IMR-90 (cell line): ENCODE measurements around the gene FBXW8. TPM values are rescaled to one million over a fixed set of nuclear protein-coding genes. Genes with fewer than 3 reads are reported as not detected.
A peak's percentile ranks its signal among the peaks of the same experiment; 100 is the strongest.

Experiments used
- ATAC-seq: fragments of 200-7000 bp; cut with Tn5 transposase; 2 replicates; pipeline ENCODE4 v1.9.1; 2020; ENCODE audit warnings: low read depth, mild to moderate bottlenecking, moderate library complexity
- BruUV-seq: library from RNA; stranded (reverse); fragments of 400-500 nt; replicated peaks from 2 replicates; lab custom pipeline; 2021; lab: Mats Ljungman, UMichigan
- CTCF ChIA-PET: fragments of 300-600 bp; formaldehyde crosslinking; extraction: SDS; loops from one replicate; lab custom pipeline; 2021; ENCODE audit warnings: antibody characterized with exemption; lab: Yijun Ruan, JAX
- POLR2A ChIA-PET: fragments of 300-600 bp; sonication (Branson Sonifier 250); formaldehyde crosslinking; loops from one replicate; lab custom pipeline; 2022; ENCODE audit warnings: antibody characterized with exemption; ENCODE audit not compliant: unreplicated experiment; lab: Charles Lee
- DNase-seq: peaks from one replicate; pipeline ENCODE4 v3.0.0; 2013
- H2AFZ ChIP-seq: replicated peaks from 2 replicates; pipeline ENCODE3; 2013; ENCODE audit warnings: low read length, mild to moderate bottlenecking; ENCODE audit not compliant: poor library complexity
- H2AK5ac ChIP-seq: 2 replicates; pipeline ENCODE4 v1.6.1; 2013; ENCODE audit warnings: low read depth, low read length, inconsistent platforms
- H2AK9ac ChIP-seq: replicated peaks from 2 replicates; pipeline ENCODE3; 2013; ENCODE audit warnings: mild to moderate bottlenecking, low read depth, low read length, moderate library complexity; ENCODE audit not compliant: poor library complexity
- H2BK120ac ChIP-seq: 2 replicates; pipeline ENCODE4 v1.6.1; 2013; ENCODE audit warnings: low read depth, low read length, inconsistent platforms
- H2BK15ac ChIP-seq: 3 replicates; pipeline ENCODE4 v1.6.1; 2013; ENCODE audit warnings: low read depth, low read length, inconsistent platforms
- H2BK20ac ChIP-seq: 2 replicates; pipeline ENCODE4 v1.6.1; 2013; ENCODE audit warnings: low read depth, mild to moderate bottlenecking, inconsistent platforms, low read length, moderate library complexity
- H2BK5ac ChIP-seq: 2 replicates; pipeline ENCODE4 v1.6.1; 2013; ENCODE audit warnings: mild to moderate bottlenecking, low read depth, low read length, inconsistent platforms; ENCODE audit not compliant: poor library complexity, severe bottlenecking
- H3K14ac ChIP-seq: replicated peaks from 2 replicates; pipeline ENCODE4 v1.6.1; 2013; ENCODE audit warnings: low read depth, low read length, inconsistent platforms
- H3K18ac ChIP-seq: 2 replicates; pipeline ENCODE4 v1.6.1; 2013; ENCODE audit warnings: low read depth, low read length, control low read depth
- H3K23ac ChIP-seq: 2 replicates; pipeline ENCODE4 v1.6.1; 2013; ENCODE audit warnings: low read depth, low read length, inconsistent platforms
- H3K27ac ChIP-seq: 2 replicates; pipeline ENCODE4 v1.5.1; 2013; ENCODE audit warnings: mild to moderate bottlenecking, control low read depth, low read length; ENCODE audit not compliant: insufficient read depth
- H3K27me3 ChIP-seq: 2 replicates; pipeline ENCODE4 v1.6.1; 2013; ENCODE audit warnings: low read length; ENCODE audit not compliant: control insufficient read depth, insufficient read depth
- H3K36me3 ChIP-seq: 2 replicates; pipeline ENCODE4 v1.6.1; 2013; ENCODE audit warnings: low read length, mixed read lengths; ENCODE audit not compliant: control insufficient read depth, insufficient read depth
- H3K4ac ChIP-seq: 2 replicates; pipeline ENCODE4 v1.6.1; 2013; ENCODE audit warnings: low read depth, low read length, inconsistent platforms
- H3K4me1 ChIP-seq: 2 replicates; pipeline ENCODE4 v1.6.1; 2013; ENCODE audit warnings: low read length, mixed read lengths; ENCODE audit not compliant: control insufficient read depth, insufficient read depth
- H3K4me2 ChIP-seq: 2 replicates; pipeline ENCODE4 v1.6.1; 2013; ENCODE audit warnings: low read depth, mild to moderate bottlenecking, control low read depth, low read length, moderate library complexity
- H3K4me3 ChIP-seq: 2 replicates; pipeline ENCODE4 v1.5.1; 2013; ENCODE audit warnings: low read depth, mild to moderate bottlenecking, control low read depth, low read length, moderate library complexity; ENCODE audit not compliant: insufficient read depth
- H3K56ac ChIP-seq: 2 replicates; pipeline ENCODE4 v1.6.1; 2013; ENCODE audit warnings: low read length, inconsistent platforms; ENCODE audit not compliant: insufficient read depth; ENCODE audit errors: extremely low read depth
- H3K79me1 ChIP-seq, 2 experiments: 2 replicates each; pipeline ENCODE4 v1.6.1; 2013; ENCODE audit warnings: low read length in 2 of 2, inconsistent platforms in 1 of 2, low read depth in 1 of 2
- H3K9ac ChIP-seq: 2 replicates; pipeline ENCODE4 v1.6.1; 2013; ENCODE audit warnings: low read depth, low read length, control low read depth
- H3K9me1 ChIP-seq: 2 replicates; pipeline ENCODE4 v1.6.1; 2013; ENCODE audit warnings: low read length, inconsistent platforms; ENCODE audit not compliant: insufficient read depth
- H3K9me3 ChIP-seq: 2 replicates; pipeline ENCODE4 v1.6.1; 2013; ENCODE audit warnings: low read length; ENCODE audit not compliant: control insufficient read depth, insufficient read depth
- H4K20me1 ChIP-seq: 2 replicates; pipeline ENCODE4 v1.6.1; 2013; ENCODE audit warnings: low read length, inconsistent platforms; ENCODE audit not compliant: insufficient read depth
- H4K5ac ChIP-seq: 2 replicates; pipeline ENCODE4 v1.6.1; 2013; ENCODE audit warnings: mild to moderate bottlenecking, low read depth, low read length, control low read depth
- H4K8ac ChIP-seq, 2 experiments: 2 replicates each; pipeline ENCODE4 v1.6.1; 2013; ENCODE audit warnings: low read depth in 2 of 2, low read length in 2 of 2, control low read depth in 1 of 2, inconsistent platforms in 1 of 2
- H4K91ac ChIP-seq: 2 replicates; pipeline ENCODE4 v1.6.1; 2013; ENCODE audit warnings: low read depth, low read length, inconsistent platforms; ENCODE audit not compliant: insufficient read depth
- BHLHE40 ChIP-seq: fragments of 150-350 bp; IDR thresholded peaks from 2 replicates; pipeline ENCODE4 v1.6.1; 2016; ENCODE audit warnings: mild to moderate bottlenecking, low read depth, low read length
- CEBPB ChIP-seq: IDR thresholded peaks from 2 replicates; pipeline ENCODE4 v1.6.1; 2012; ENCODE audit warnings: low read depth, low read length, improper control_type of control experiment
- CHD1 ChIP-seq: IDR thresholded peaks from 2 replicates; pipeline ENCODE4 v1.6.1; 2012; ENCODE audit warnings: low read depth, low read length, improper control_type of control experiment
- ELK1 ChIP-seq: fragments of 150-350 bp; IDR thresholded peaks from 2 replicates; pipeline ENCODE4 v1.6.1; 2016; ENCODE audit warnings: low read depth, mild to moderate bottlenecking, low read length, moderate library complexity, borderline replicate concordance
- FOS ChIP-seq: fragments of 150-350 bp; IDR thresholded peaks from 2 replicates; pipeline ENCODE4 v1.6.1; 2016; ENCODE audit warnings: low read depth, low read length
- MAFK ChIP-seq: IDR thresholded peaks from 2 replicates; pipeline ENCODE4 v1.6.1; 2012; ENCODE audit warnings: low read depth, low read length, improper control_type of control experiment
- MAZ ChIP-seq: IDR thresholded peaks from 2 replicates; pipeline ENCODE4 v1.6.1; 2012; ENCODE audit warnings: low read depth, mild to moderate bottlenecking, low read length, improper control_type of control experiment, moderate library complexity, borderline replicate concordance
- MXI1 ChIP-seq: IDR thresholded peaks from 2 replicates; pipeline ENCODE4 v1.6.1; 2012; ENCODE audit warnings: low read depth, mild to moderate bottlenecking, low read length, moderate library complexity, borderline replicate concordance
- NFE2L2 ChIP-seq: fragments of 150-350 bp; IDR thresholded peaks from 2 replicates; pipeline ENCODE4 v1.6.1; 2016; ENCODE audit warnings: low read depth, mild to moderate bottlenecking, low read length
- POLR2A ChIP-seq: IDR thresholded peaks from 2 replicates; pipeline ENCODE4 v1.6.1; 2012; ENCODE audit warnings: mild to moderate bottlenecking, low read depth, low read length
- RAD21 ChIP-seq: IDR thresholded peaks from 2 replicates; pipeline ENCODE4 v1.6.1; 2012; ENCODE audit warnings: low read length, improper control_type of control experiment
- RCOR1 ChIP-seq: IDR thresholded peaks from 2 replicates; pipeline ENCODE4 v1.6.1; 2012; ENCODE audit warnings: mild to moderate bottlenecking, low read length, improper control_type of control experiment; ENCODE audit not compliant: insufficient replicate concordance
- RFX5 ChIP-seq: IDR thresholded peaks from 2 replicates; pipeline ENCODE4 v1.8.0; 2012; ENCODE audit warnings: low read depth, mild to moderate bottlenecking, low read length, moderate library complexity
- SMC3 ChIP-seq: fragments of 150-350 bp; IDR thresholded peaks from 2 replicates; pipeline ENCODE4 v1.6.1; 2016; ENCODE audit warnings: low read depth, mild to moderate bottlenecking, antibody characterized with exemption, low read length, moderate library complexity
- USF2 ChIP-seq: fragments of 150-350 bp; IDR thresholded peaks from 2 replicates; pipeline ENCODE4 v1.6.1; 2017; ENCODE audit warnings: mild to moderate bottlenecking, antibody characterized with exemption, low read length, low read depth
- WGBS, 2 experiments: methylation state at CpG; one replicate each; pipeline versions ENCODE4 v1.1.5 to v1.1.7; 2013; ENCODE audit warnings: missing lambda C conversion rate in 2 of 2; ENCODE audit not compliant: insufficient read length in 1 of 2; ENCODE audit errors: extremely low coverage in 2 of 2; 5-methylcytosine and 5-hydroxymethylcytosine counted together
- dilution Hi-C: fragments of 300-500 bp; cut with HindIII; formaldehyde crosslinking; loops from one replicate; pipeline ENCODE4 v1.14.3; 2018; ENCODE audit warnings: low sequenced_read_pairs; ENCODE audit not compliant: unreplicated experiment
- in situ Hi-C: fragments of 300-500 bp; cut with MboI; formaldehyde crosslinking; loops from 3 replicates; pipeline ENCODE4 v1.14.3; 2019; ENCODE audit warnings: low sequenced_read_pairs, inconsistent platforms, mixed read lengths
- intact Hi-C: fragments of 100-400 bp; cut with micrococcal nuclease; formaldehyde crosslinking; loops from 2 replicates; pipeline ENCODE4 v1.10.0; 2022
- polyA plus RNA-seq, 3 experiments: library from polyadenylated mRNA; depleted of rRNA; stranded (reverse); fragments of >200 nt; gene quantifications; 2 replicates each; pipeline ENCODE4 v1.2.3, GENCODE V29; 2012; ENCODE audit warnings: low replicate concordance in 1 of 3
- total RNA-seq: library from RNA; depleted of rRNA; stranded (reverse); fragments of >200 nt; gene quantifications from 2 replicates; pipeline ENCODE4 v1.2.3, GENCODE V29; 2012
- TF ChIP-seq, protein P1 (sequence below): conservative IDR thresholded peaks from 2 replicates; pipeline ENCODE4 v1.5.1; 2012; ENCODE audit warnings: mild to moderate bottlenecking, low read depth, low read length, improper control_type of control experiment

The FBXW8 gene
- total and polyA plus RNA-seq, 2 of the 4 experiments (the other 2 are of a cell fraction) = 20.3 to 25.8 TPM

- H2BK5ac ChIP-seq = no peak overlapping the region
- H3K27ac ChIP-seq = no peak overlapping the region
- H2AFZ ChIP-seq = no peak overlapping the region
- peaks cover 2% of the 10 kb centered on the region; the same call in 1 of the 2 replicates for H3K4me1 ChIP-seq
- no peak overlapping the region for H4K91ac ChIP-seq
- H4K20me1 ChIP-seq = peaks cover 3% of the 10 kb centered on the region; the same call in 1 of the 2 replicates
- H3K56ac ChIP-seq = no peak overlapping the region
- no peak overlapping the region for H3K4me2 ChIP-seq
- intact Hi-C loops (no loop called here), dilution Hi-C loops (no loop called here), in situ Hi-C loops (loop anchor here (25.0 kb wide), 1 partner anchor 803 kb away; no protein-coding TSS in a partner anchor)
- peaks cover 5% of the 10 kb centered on the region for H3K36me3 ChIP-seq
- no CpG with 5 or more reads among the region's 10 CpGs for WGBS, 2 experiments
- no TSS peak for BruUV-seq
- no peak overlapping the region for H2BK120ac ChIP-seq
- no peak overlapping the region for H3K14ac ChIP-seq
- H2BK15ac ChIP-seq = no peak overlapping the region
- TF ChIP-seq BHLHE40 (no peak), RCOR1 (no peak), SMC3 (no peak), CEBPB (no peak), MAZ (no peak), NFE2L2 (no peak), MXI1 (no peak), ELK1 (no peak), USF2 (no peak), RFX5 (no peak), POLR2A (no peak), FOS (no peak), CHD1 (no peak), MAFK (no peak), RAD21 (no peak)
- TF ChIP-seq, protein P1, sequence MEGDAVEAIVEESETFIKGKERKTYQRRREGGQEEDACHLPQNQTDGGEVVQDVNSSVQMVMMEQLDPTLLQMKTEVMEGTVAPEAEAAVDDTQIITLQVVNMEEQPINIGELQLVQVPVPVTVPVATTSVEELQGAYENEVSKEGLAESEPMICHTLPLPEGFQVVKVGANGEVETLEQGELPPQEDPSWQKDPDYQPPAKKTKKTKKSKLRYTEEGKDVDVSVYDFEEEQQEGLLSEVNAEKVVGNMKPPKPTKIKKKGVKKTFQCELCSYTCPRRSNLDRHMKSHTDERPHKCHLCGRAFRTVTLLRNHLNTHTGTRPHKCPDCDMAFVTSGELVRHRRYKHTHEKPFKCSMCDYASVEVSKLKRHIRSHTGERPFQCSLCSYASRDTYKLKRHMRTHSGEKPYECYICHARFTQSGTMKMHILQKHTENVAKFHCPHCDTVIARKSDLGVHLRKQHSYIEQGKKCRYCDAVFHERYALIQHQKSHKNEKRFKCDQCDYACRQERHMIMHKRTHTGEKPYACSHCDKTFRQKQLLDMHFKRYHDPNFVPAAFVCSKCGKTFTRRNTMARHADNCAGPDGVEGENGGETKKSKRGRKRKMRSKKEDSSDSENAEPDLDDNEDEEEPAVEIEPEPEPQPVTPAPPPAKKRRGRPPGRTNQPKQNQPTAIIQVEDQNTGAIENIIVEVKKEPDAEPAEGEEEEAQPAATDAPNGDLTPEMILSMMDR = no peak
- CTCF ChIA-PET = no interaction called here
- no peak overlapping the region for H3K4ac ChIP-seq
- peak overlapping the region; percentile 71 for H2AK9ac ChIP-seq
- H3K27me3 ChIP-seq = peaks cover 7% of the 10 kb centered on the region; the same call in 1 of the 2 replicates
- no peak overlapping the region for H3K18ac ChIP-seq
- no peak overlapping the region for H3K9ac ChIP-seq
- H3K79me1 ChIP-seq = no peaks in the 10 kb centered on the region
- DNase-seq (no peak), ATAC-seq (no peak)
- no peak overlapping the region for H4K5ac ChIP-seq
- H3K9me3 ChIP-seq = no peaks in the 10 kb centered on the region
- no peaks in the 10 kb centered on the region for H3K9me1 ChIP-seq
- H3K4me3 ChIP-seq = no peak overlapping the region
- no peak overlapping the region for H2AK5ac ChIP-seq
- no peak overlapping the region for H3K23ac ChIP-seq
- POLR2A ChIA-PET = no interaction called here
- H2BK20ac ChIP-seq = no peak overlapping the region
- H4K8ac ChIP-seq = no peak overlapping the region
These were observed 123.5 kb downstream of the FBXW8 start for GRCh38 chr12:117034249-117034648.
